IPS-15b (cell line): ENCODE data around the gene TSPAN12.
"Not testable (repeated sequence)": the region's sequence is repeated elsewhere in the genome, so short reads cannot be mapped to it uniquely, and the experiment has no call there.

Source experiments
- H3K27me3 ChIP-seq: one replicate; pipeline ENCODE4 v1.6.1; 2013; ENCODE audit warnings: low read length; ENCODE audit not compliant: control insufficient read depth, insufficient read depth
- H3K36me3 ChIP-seq: one replicate; pipeline ENCODE4 v1.6.1; 2013; ENCODE audit warnings: low read length; ENCODE audit not compliant: control insufficient read depth, insufficient read depth
- H3K4me1 ChIP-seq: one replicate; pipeline ENCODE4 v1.6.1; 2013; ENCODE audit warnings: mild to moderate bottlenecking, low read length; ENCODE audit not compliant: control insufficient read depth, insufficient read depth
- H3K4me3 ChIP-seq: one replicate; pipeline ENCODE4 v1.5.1; 2013; ENCODE audit warnings: low read depth, low read length
- H3K9ac ChIP-seq: one replicate; pipeline ENCODE4 v1.6.1; 2013; ENCODE audit warnings: low read depth, mild to moderate bottlenecking, low read length
- H3K9me3 ChIP-seq: one replicate; pipeline ENCODE4 v1.6.1; 2013; ENCODE audit warnings: mild to moderate bottlenecking, low read length; ENCODE audit not compliant: control insufficient read depth, insufficient read depth

TSPAN12 gene

DNA sequence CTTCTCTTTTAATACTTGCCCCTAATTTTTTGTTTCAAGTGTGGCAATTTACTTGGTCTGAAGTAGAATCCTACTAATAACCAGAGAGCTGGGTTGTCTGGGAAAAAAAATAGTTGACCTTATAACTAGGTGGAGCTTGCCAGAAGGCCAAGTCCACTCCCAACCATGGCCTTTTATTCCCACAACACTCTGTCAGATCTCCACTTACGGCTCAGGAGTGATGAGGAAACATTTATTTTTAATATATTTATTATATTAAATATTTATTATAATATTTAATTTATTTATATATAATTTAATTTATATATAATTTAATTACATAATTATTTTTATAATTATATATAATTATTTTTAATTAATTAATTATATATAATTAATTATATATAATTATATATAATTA is 58.8 kb downstream of the TSPAN12 start:
- no peaks in the 10 kb centered on the region for H3K9me3 ChIP-seq
- H3K4me3 ChIP-seq, result no peak overlapping the region
- H3K9ac ChIP-seq, result no peak overlapping the region
- H3K4me1 ChIP-seq, result no peaks in the 10 kb centered on the region
- H3K27me3 ChIP-seq, result no peaks in the 10 kb centered on the region
- H3K36me3 ChIP-seq, result no peaks in the 10 kb centered on the region

DNA sequence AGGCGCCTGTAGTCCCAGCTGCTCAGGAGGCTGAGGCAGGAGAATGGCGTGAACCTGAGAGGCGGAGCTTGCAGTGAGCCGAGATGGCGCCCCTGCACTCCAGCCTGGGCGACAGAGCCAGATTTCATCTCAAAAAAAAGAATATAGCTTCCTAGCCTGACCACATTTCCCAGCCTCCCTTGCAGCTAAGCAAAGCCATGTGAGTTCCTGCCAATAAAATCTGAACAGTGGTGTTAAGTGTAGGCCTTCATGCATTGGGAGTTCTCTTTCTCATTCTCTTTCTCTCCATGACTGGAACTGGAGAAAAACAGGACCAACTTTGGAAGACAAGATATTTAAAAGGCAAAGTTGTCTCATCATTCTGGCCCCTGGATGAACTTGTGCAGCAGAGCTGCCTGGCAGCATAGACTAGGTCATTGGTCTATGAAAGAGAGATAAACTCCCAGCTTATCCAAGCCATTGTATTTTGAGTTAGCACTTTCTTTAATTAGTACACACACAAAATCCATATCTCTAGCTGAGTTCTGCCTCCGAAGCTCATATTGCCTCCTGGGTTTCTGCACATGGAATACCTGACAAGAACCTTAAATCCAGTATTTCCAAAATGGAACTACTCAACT is 60.8 kb downstream of the TSPAN12 start:
- no peak overlapping the region for H3K4me3 ChIP-seq
- no peak overlapping the region for H3K9ac ChIP-seq
- H3K9me3 ChIP-seq, result no peaks in the 10 kb centered on the region
- H3K4me1 ChIP-seq, result no peaks in the 10 kb centered on the region
- no peaks in the 10 kb centered on the region for H3K36me3 ChIP-seq
- no peaks in the 10 kb centered on the region for H3K27me3 ChIP-seq

DNA sequence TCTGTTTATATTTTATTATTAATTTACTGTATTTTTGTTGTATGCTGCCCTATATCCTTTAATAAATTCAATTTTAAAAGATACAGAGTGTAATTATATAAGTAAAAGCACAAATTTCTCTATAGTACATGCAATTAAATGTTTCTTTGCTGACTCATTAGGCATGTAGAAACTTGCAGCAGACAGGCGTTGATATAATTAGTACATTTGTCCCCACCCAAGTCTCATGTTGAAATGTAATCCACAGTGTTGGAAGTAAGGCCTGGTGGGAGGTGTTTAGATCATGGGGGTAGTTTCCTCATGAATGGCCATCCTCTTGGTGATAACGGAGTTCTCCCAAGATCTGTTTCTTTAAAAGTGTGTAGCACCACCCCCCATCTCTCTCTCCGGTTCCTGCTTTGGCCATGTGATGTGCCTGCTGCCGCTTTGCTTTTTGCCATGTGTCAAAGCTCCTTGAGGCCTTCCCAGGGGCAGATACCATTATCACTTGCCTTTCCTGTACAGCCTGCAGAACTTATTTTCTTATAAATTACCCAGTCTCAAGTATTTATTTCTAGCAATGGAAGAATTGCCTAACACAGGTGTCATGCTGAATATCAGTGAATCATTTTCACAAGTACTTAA is 63.7 kb downstream of the TSPAN12 start:
- Histone ChIP-seq H3K4me3 (no peak overlapping the region), H3K27me3 (no peaks in the 10 kb centered on the region), H3K36me3 (no peaks in the 10 kb centered on the region), H3K4me1 (no peaks in the 10 kb centered on the region), H3K9ac (no peak overlapping the region), H3K9me3 (no peaks in the 10 kb centered on the region)

DNA sequence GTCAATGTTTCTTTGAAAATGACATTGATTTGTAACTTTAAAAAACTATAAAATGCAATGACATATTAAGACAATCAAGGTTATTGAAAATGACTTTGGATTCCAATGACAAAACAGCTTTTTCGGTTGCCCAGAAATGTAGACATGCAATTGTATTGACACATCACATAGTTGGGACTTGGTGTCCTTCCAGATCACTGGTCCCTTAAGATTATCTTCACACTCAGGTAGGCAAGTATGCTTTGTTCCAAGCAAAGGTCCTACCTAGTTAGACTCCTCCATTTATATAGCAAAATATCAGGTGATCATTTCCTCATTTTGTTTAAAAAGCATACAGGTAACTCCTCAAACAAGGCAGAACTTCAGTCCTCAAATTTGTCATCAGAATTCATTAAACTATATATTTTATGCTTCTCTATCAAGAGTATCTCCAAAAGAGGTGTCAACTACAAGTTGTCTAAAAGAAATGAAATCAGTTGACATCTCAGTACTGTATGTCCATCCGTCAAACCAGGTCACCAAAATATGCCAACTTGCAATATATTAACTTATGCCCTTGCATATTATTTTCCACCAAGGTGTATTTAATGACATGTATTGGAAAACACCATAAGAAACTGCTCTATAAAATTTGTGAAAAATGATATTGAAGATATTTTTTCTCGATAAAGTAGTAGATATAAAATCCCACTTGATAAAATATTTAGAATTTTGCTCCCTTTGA is 64.6 kb downstream of the TSPAN12 start:
- H3K4me3 ChIP-seq, result no peak overlapping the region
- H3K4me1 ChIP-seq, result no peaks in the 10 kb centered on the region
- H3K36me3 ChIP-seq, result no peaks in the 10 kb centered on the region
- no peak overlapping the region for H3K9ac ChIP-seq
- H3K9me3 ChIP-seq, result no peaks in the 10 kb centered on the region
- H3K27me3 ChIP-seq, result no peaks in the 10 kb centered on the region

DNA sequence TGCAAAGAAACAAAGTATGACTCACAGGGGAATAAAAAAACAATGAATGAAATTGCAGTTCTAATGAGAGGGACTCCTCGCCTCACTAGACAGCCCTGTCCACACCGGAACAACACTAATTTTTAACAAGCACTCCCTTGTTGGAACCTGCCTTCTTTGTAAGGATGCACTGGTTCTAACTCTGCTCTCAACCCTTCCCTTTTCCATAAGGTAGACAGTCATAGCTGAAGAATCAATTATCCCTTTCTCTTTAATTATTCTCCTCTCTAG is 65.1 kb downstream of the TSPAN12 start:
- H3K9ac ChIP-seq, result no peak overlapping the region
- no peaks in the 10 kb centered on the region for H3K36me3 ChIP-seq
- H3K9me3 ChIP-seq, result no peaks in the 10 kb centered on the region
- H3K4me3 ChIP-seq, result no peak overlapping the region
- no peaks in the 10 kb centered on the region for H3K27me3 ChIP-seq
- H3K4me1 ChIP-seq, result no peaks in the 10 kb centered on the region

DNA sequence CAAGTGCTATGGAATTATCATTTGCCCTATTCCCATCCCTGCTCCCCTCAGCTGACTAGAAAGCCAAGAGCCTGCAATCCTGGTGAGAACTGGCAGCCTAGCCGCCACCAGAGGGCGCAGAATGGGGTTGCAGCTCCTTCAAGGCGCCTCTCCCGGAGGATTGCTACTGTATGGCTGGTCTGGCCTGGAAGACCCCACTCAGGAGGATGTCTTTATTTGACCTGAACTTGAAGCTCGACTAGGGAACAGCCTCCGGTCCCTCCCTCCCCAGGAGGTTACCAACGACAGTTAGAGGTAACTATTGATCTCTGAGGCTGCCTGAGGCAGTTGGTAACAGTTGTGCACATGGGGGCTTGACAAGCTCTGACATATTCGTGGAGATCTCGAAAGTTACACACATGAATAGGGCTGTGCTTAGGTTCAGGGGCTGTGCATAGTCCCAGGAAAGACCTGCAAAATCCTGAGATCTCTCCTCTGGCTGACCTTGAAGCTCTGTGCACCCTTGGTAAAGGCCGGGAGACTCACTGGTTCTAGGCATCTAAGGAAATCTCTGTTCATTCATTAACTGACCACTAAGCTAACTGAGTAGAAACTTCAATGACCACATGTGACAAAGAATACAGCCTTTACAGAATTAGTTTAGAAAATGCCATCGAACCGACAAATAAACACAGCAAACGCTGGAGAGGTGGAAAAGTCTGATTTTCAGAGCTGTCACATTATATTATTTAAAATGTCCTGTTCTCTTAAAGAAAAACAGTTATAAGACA is 65.7 kb downstream of the TSPAN12 start:
- no peaks in the 10 kb centered on the region for H3K4me1 ChIP-seq
- H3K4me3 ChIP-seq, result no peak overlapping the region
- H3K36me3 ChIP-seq, result no peaks in the 10 kb centered on the region
- H3K27me3 ChIP-seq, result no peaks in the 10 kb centered on the region
- H3K9ac ChIP-seq, result no peak overlapping the region
- no peaks in the 10 kb centered on the region for H3K9me3 ChIP-seq

DNA sequence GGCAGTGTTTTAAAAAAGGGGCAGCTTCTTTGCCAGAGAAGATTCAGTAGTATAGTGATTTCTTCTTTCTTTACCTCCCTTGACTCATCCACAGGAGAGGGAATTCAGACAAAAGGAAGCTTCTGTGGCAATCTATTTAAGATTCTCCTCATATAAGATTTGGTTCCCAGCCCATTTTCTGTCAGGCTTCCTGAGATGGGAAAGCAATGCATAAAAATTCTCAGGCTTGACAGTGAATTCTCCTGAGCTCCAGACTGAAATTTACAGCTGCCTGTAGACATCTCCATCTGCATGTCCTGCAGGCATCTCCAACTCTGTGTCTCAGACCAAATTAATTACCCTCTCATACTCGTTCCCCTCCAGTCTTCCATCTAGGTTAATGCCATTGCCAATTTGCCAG is 72.8 kb downstream of the TSPAN12 start:
- Histone ChIP-seq H3K4me1 (peaks cover 7% of the 10 kb centered on the region), H3K36me3 (no peaks in the 10 kb centered on the region), H3K9me3 (no peaks in the 10 kb centered on the region), H3K9ac (no peak overlapping the region), H3K4me3 (no peak overlapping the region), H3K27me3 (no peaks in the 10 kb centered on the region)

DNA sequence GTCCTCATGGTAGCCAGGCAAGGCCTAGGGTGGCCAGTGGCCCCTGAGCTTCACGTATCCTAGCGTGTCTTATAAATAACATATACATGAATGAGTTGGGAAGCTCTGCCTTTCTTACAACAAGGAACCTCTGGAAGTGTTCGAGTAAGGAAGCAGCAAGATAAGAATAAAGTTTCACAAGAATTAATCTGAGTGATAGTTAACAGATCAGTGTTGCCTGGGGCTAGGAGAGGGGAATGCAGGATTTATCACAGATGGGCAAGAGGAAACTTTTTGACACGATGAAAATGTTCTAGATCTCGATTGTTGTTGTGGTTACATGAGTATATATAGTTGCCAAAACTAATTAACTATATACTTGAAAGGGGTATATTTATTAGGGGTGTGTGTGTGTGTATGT is 74.2 kb downstream of the TSPAN12 start:
- Histone ChIP-seq H3K9me3 (no peaks in the 10 kb centered on the region), H3K9ac (no peak overlapping the region), H3K36me3 (no peaks in the 10 kb centered on the region), H3K4me3 (no peak overlapping the region), H3K4me1 (peaks cover 7% of the 10 kb centered on the region), H3K27me3 (no peaks in the 10 kb centered on the region)

DNA sequence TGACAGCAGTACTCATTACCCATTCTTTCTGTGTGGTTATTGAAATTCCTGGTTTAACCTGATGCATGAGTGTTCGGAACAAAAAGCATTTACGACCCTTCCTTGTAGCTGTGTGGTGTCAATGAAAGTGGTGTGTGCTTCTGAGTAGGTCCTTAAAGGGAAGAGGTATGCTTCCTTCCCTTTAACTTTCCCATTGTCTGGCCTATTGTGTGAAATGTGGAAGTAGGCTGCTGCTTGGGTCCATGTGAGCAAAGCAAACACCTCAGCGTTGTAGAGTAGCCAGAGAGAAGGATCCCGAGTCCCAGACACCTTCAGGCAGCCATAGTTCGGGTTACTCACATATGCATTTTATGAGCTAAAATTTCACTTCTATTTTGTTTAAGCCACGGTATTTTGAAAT is 74.7 kb downstream of the TSPAN12 start:
- Histone ChIP-seq H3K4me3 (no peak overlapping the region), H3K36me3 (no peaks in the 10 kb centered on the region), H3K27me3 (no peaks in the 10 kb centered on the region), H3K4me1 (peaks cover 7% of the 10 kb centered on the region), H3K9ac (no peak overlapping the region), H3K9me3 (no peaks in the 10 kb centered on the region)

DNA sequence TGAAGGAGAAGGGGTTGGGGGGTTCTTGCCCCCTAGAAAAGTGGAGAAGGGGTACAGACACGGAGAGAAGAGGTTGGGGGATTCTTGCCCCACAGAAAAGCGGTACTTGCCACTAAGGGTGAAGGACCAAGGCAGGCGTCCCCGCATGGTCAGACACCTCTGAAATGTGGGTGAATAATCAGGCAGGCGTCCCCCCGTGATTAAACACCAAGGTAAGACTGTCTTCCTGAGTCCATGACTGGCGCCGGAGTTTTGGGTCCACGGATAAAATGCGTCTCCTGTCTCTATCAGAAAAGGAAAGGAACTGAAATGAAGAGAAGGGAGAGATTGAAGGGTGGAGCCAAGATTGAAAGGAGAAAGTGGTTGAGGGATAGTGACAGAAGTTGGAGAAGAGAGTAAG is 76.0 kb downstream of the TSPAN12 start:
- not testable (repeated sequence) for H3K4me1 ChIP-seq, H3K4me3 ChIP-seq

DNA sequence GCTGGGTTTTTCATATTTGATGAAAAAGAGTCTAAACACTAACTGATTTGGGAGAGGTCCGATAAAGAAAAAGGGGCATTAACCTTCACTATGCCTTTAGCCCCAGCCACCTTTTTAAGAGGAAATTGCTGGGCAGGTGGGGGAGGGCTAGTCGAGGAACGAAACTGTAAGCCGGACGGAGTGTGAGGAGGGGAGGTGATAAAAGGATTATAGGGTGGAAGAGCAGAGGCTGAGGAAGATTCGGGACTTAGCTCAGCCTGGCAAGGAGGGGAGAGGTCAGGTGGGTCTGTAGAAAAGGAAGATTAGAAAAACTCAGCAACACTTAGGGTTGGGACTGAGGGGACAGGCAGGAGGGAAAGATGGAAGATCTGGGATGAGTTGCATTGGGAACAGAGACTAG is 77.0 kb downstream of the TSPAN12 start:
- Histone ChIP-seq H3K4me1 (peaks cover 7% of the 10 kb centered on the region), H3K4me3 (no peak overlapping the region), H3K9ac (no peak overlapping the region), H3K36me3 (no peaks in the 10 kb centered on the region), H3K27me3 (no peaks in the 10 kb centered on the region), H3K9me3 (no peaks in the 10 kb centered on the region)

More for the DNA sequence above, 76.0 kb downstream of the TSPAN12 start:
- H3K27me3 ChIP-seq, H3K36me3 ChIP-seq, H3K9me3 ChIP-seq, H3K9ac ChIP-seq: not testable (repeated sequence)

DNA sequence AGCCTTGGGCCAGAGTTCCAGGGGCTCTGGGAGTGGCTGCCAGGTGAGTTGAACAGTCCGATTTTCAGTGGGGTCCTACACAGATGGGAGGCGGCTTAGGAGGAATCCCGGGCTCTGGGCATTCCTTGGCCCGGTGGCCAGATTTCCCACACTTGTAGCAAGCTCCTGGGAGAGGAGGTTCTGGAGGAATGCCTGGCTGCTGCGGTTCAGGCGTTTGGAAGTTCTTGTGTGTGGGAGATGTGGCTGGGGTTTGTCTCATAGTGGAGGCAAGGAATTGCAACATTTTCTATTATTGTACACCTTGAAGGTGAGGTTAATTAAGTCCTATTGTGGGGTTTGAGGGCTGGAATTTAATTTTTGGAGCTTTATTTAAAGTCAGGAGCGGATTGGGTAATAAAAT is 77.5 kb downstream of the TSPAN12 start:
- not testable (repeated sequence) for H3K4me1 ChIP-seq, H3K36me3 ChIP-seq, H3K27me3 ChIP-seq, H3K9me3 ChIP-seq, H3K9ac ChIP-seq, H3K4me3 ChIP-seq
